ENCODE results near the gene TASOR.
"Not testable (repeated sequence)": the region's sequence is repeated elsewhere in the genome, so short reads cannot be mapped to it uniquely, and the experiment has no call there.

TASOR gene

GRCh38 chr3:56683122-56683817 is at the start of gene TASOR:
TASOR (minus strand) TSS chr3:56683265; CDS start chr3:56683006, 259 bp downstream.
- H3K4me1 Mint-ChIP-seq (ENCODE audit: low read depth): peaks cover 48% of the 10 kb centered on the region
- H3K27me3 Mint-ChIP-seq: no peaks in the 10 kb centered on the region
- H3K4me3 Mint-ChIP-seq: peak within 1 kb of the TSS; percentile 95
- peaks cover 10% of the 10 kb centered on the region for H3K9me3 Mint-ChIP-seq
- H3K27ac Mint-ChIP-seq: peak within 1 kb of the TSS; percentile 93
- H3K36me3 Mint-ChIP-seq (ENCODE audit: low read depth): peaks cover 49% of the 10 kb centered on the region

DNA sequence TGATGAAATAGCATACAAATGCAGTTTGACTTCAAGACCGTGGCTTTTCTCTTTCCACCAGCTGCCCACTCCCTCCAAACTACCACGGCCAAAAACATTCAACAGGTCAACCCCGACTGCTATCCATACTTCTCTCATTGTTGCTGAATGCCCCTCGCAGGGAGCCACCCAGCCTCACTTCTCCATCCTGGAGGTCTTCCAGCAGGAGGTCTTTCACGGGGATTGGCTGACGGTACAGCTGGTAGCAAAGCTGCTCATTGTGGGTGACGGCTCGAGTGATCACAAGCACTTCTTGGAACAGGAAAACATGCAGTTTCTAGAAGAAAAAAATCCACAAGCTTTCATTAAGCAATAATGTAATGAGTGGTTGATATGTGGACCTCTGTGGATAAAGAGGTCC is 49.0 kb upstream of the TASOR start:
- peaks cover 60% of the 10 kb centered on the region for H3K4me1 Mint-ChIP-seq (ENCODE audit: low read depth)
- no peaks in the 10 kb centered on the region for H3K27me3 Mint-ChIP-seq
- peak overlapping the region; percentile 63 for H3K27ac Mint-ChIP-seq
- H3K9me3 Mint-ChIP-seq: no peaks in the 10 kb centered on the region
- peaks cover 85% of the 10 kb centered on the region for H3K36me3 Mint-ChIP-seq (ENCODE audit: low read depth)
- H3K4me3 Mint-ChIP-seq: no peak overlapping the region

- Mint-ChIP-seq H3K4me1 (ENCODE audit: low read depth) (peaks cover 61% of the 10 kb centered on the region), H3K36me3 (ENCODE audit: low read depth) (peaks cover 73% of the 10 kb centered on the region), H3K9me3 (no peaks in the 10 kb centered on the region), H3K27ac (peak overlapping the region; percentile 90), H3K4me3 (peak overlapping the region; percentile 75), H3K27me3 (no peaks in the 10 kb centered on the region)
These were observed 42.1 kb upstream of the TASOR start for GRCh38 chr3:56725175-56725574.

DNA sequence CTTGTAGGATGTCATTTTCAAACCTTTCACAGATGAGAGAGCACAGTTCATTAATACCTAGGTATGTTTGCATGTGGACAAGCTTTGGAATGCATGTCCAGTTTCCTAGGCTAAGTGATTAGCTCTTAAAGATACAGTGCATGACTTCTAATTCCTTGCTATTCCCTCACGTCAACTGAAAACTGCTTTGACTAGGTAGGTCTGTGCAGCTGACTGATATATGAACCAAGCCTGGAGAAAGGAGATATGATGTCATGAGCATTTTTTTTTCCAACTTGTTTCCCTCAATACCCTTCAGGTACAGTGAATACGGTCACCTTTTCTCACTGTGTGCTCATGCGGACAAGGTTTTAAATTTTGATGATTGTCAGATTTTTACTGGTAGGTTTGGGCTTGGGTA is 41.6 kb upstream of the TASOR start:
- H3K36me3 Mint-ChIP-seq (ENCODE audit: low read depth): peaks cover 68% of the 10 kb centered on the region
- peaks cover 63% of the 10 kb centered on the region for H3K4me1 Mint-ChIP-seq (ENCODE audit: low read depth)
- H3K27me3 Mint-ChIP-seq: no peaks in the 10 kb centered on the region
- peak overlapping the region; percentile 90 for H3K27ac Mint-ChIP-seq
- H3K9me3 Mint-ChIP-seq: no peaks in the 10 kb centered on the region
- peak overlapping the region; percentile 75 for H3K4me3 Mint-ChIP-seq

DNA sequence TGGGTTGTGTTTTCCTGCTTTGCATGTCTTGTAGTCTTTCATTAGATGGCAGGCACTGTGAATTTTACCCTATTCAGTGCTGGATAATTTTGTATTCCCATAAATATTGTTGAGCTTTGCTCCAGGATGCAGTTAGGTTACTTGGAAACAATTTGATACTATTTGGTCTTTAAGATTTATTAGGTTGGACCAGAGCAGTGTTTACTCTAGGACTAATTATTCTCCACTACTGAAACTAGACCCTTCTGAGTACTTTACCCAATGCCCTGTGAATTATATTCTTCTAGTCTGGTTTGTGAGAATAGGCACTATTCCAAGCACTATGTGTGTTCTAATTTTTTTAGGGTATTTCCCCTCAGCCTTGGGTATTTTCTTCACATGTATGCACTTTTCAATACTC is 37.8 kb upstream of the TASOR start:
- Mint-ChIP-seq H3K27me3 (no peaks in the 10 kb centered on the region), H3K36me3 (ENCODE audit: low read depth) (peaks cover 34% of the 10 kb centered on the region), H3K4me3 (no peak overlapping the region), H3K9me3 (no peaks in the 10 kb centered on the region), H3K4me1 (ENCODE audit: low read depth) (peaks cover 51% of the 10 kb centered on the region), H3K27ac (no peak overlapping the region)

DNA sequence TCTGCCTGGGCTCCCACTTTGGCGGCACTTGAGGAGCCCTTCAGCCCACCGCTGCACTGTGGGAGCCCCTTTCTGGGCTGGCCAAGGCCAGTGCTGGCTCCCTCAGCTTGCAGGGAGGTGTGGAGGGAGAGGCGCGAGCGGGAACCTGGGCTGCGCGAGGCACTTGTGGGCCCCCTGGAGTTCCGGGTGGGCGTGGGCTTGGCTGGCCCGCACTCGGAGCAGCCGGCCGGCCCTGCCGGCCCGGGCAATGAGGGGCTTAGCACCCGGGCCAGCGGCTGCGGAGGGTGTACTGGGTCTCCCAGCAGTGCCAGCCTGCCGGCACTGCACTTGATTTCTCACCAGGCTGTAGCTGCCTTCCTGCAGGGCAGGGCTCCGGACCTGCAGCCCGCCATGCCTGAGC is 35.7 kb upstream of the TASOR start:
- H3K27ac Mint-ChIP-seq, H3K9me3 Mint-ChIP-seq, H3K4me3 Mint-ChIP-seq, H3K27me3 Mint-ChIP-seq: not testable (repeated sequence)
- Mint-ChIP-seq H3K36me3 (ENCODE audit: low read depth) (peaks cover 17% of the 10 kb centered on the region), H3K4me1 (ENCODE audit: low read depth) (peaks cover 35% of the 10 kb centered on the region)

DNA sequence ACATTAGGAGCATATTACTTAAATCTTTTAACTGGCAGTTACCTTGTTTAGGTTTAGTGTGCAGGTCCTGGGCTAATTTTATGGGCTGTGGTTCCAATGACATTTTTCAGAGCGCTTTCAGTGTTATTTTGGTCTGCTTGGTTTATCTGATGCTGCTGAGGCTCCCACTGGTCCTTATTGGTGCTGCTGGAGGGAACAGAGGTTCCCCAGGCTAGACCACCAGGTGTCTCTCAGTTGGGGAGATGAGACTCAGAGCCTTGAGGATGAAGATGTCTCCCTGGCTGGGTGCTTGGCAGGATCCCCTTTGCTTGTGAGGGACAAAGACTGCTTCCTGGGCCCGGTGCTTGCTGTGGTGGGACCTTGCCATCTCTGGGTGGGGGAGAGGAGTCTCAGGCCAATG is 28.3 kb upstream of the TASOR start:
- Mint-ChIP-seq H3K4me1 (ENCODE audit: low read depth) (peaks cover 4% of the 10 kb centered on the region), H3K36me3 (ENCODE audit: low read depth) (no peaks in the 10 kb centered on the region), H3K27me3 (no peaks in the 10 kb centered on the region), H3K27ac (no peak overlapping the region), H3K4me3 (no peak overlapping the region), H3K9me3 (peaks cover 4% of the 10 kb centered on the region)

DNA sequence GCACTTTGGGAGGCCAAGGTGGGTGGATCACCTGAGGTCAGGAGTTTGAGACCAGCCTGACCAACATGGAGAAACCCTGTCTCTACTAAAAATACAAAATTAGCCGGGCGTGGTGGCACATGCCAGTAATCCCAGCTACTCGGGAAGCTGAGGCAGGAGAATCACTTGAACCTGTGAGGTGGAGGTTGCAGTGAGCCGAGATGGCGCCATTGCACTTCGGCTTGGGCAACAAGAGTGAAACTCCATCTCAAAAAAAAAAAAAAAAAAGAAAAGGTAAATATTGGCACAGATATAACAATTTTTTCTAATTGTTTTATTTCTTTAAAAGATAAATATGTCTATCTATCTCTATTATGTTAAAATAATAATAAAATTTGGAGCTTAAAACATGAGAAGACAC is 24.3 kb upstream of the TASOR start:
- not testable (repeated sequence) for H3K27ac Mint-ChIP-seq; H3K27me3 Mint-ChIP-seq; H3K9me3 Mint-ChIP-seq; H3K36me3 Mint-ChIP-seq (ENCODE audit: low read depth); H3K4me3 Mint-ChIP-seq
- peaks cover 26% of the 10 kb centered on the region for H3K4me1 Mint-ChIP-seq (ENCODE audit: low read depth)

- no peaks in the 10 kb centered on the region for H3K9me3 Mint-ChIP-seq
- H3K4me3 Mint-ChIP-seq: no peak overlapping the region
- no peaks in the 10 kb centered on the region for H3K36me3 Mint-ChIP-seq (ENCODE audit: low read depth)
- H3K27ac Mint-ChIP-seq: no peak overlapping the region
- no peaks in the 10 kb centered on the region for H3K27me3 Mint-ChIP-seq
- peaks cover 26% of the 10 kb centered on the region for H3K4me1 Mint-ChIP-seq (ENCODE audit: low read depth)
These were observed 23.6 kb upstream of the TASOR start for GRCh38 chr3:56706629-56707028.

GRCh38 chr3:56704706-56705105 is 21.6 kb upstream of the TASOR start:
- peak overlapping the region; percentile 83 for H3K27ac Mint-ChIP-seq

GRCh38 chr3:56702490-56703315 is 19.6 kb upstream of the TASOR start:
- Mint-ChIP-seq H3K4me3 (no peak overlapping the region), H3K9me3 (no peaks in the 10 kb centered on the region), H3K27ac (no peak overlapping the region), H3K36me3 (ENCODE audit: low read depth) (no peaks in the 10 kb centered on the region), H3K27me3 (no peaks in the 10 kb centered on the region), H3K4me1 (ENCODE audit: low read depth) (peaks cover 22% of the 10 kb centered on the region)

More at GRCh38 chr3:56704706-56705105, 21.6 kb upstream of the TASOR start:
- Mint-ChIP-seq H3K9me3 (no peaks in the 10 kb centered on the region), H3K4me3 (peak overlapping the region; percentile 53), H3K4me1 (ENCODE audit: low read depth) (peaks cover 22% of the 10 kb centered on the region), H3K27me3 (no peaks in the 10 kb centered on the region), H3K36me3 (ENCODE audit: low read depth) (no peaks in the 10 kb centered on the region)

DNA sequence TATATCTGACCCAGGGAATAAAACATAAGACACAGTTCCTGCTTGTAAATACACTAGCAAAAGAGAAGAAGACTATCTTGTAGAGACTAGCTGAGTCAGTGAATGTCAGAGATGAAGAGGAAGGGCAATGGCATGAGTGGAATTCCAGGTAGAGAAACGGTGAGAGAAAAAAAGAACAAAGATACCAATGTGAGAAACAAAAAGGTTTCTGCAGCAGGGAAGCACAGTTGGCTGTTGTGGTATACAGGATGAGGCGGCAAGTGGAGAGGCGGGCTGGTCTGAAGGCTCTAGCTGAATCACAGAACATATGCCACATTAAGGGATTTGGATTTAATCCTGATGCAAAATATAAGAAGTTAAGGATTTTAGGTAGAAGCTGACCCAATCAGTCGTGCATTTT is 17.1 kb upstream of the TASOR start:
- H3K27ac Mint-ChIP-seq: no peak overlapping the region
- no peak overlapping the region for H3K4me3 Mint-ChIP-seq
- H3K9me3 Mint-ChIP-seq: no peaks in the 10 kb centered on the region
- peaks cover 29% of the 10 kb centered on the region for H3K4me1 Mint-ChIP-seq (ENCODE audit: low read depth)
- no peaks in the 10 kb centered on the region for H3K27me3 Mint-ChIP-seq
- no peaks in the 10 kb centered on the region for H3K36me3 Mint-ChIP-seq (ENCODE audit: low read depth)

- Mint-ChIP-seq H3K4me3 (peak overlapping the region; percentile 35), H3K9me3 (no peaks in the 10 kb centered on the region), H3K27ac (peak overlapping the region; percentile 56), H3K36me3 (ENCODE audit: low read depth) (no peaks in the 10 kb centered on the region), H3K27me3 (no peaks in the 10 kb centered on the region), H3K4me1 (ENCODE audit: low read depth) (peaks cover 44% of the 10 kb centered on the region)
These were observed 12.0 kb upstream of the TASOR start for GRCh38 chr3:56694867-56695683.

GRCh38 chr3:56693750-56694149 is 10.7 kb upstream of the TASOR start:
- H3K36me3 Mint-ChIP-seq (ENCODE audit: low read depth): no peaks in the 10 kb centered on the region
- H3K9me3 Mint-ChIP-seq: no peaks in the 10 kb centered on the region
- H3K27ac Mint-ChIP-seq: peak overlapping the region; percentile 21
- H3K4me1 Mint-ChIP-seq (ENCODE audit: low read depth): peaks cover 44% of the 10 kb centered on the region
- H3K4me3 Mint-ChIP-seq: peak overlapping the region; percentile 83
- no peaks in the 10 kb centered on the region for H3K27me3 Mint-ChIP-seq

Data from stimulated activated naive CD8-positive, alpha-beta T cell treated with anti-CD3 and anti-CD28 coated beads, Interleukin-15, Interleukin-2, amounts not matched to agents 100 ng/mL and 50 ng/mL, for 24 hours (primary cell).